GM12878 (cell line): ENCODE data around the gene FNTB.

Experiments
- CHD2 ChIP-seq: IDR thresholded peaks from 2 replicates; pipeline ENCODE4 v1.6.1; 2011; ENCODE audit warnings: low read depth, low read length, improper control_type of control experiment, borderline replicate concordance
- GATAD2B ChIP-seq: fragments of 450-650 bp; conservative IDR thresholded peaks from 2 replicates; pipeline ENCODE4 v1.6.1; 2017; ENCODE audit warnings: low read depth, mild to moderate bottlenecking, moderate library complexity
- JUNB ChIP-seq: IDR thresholded peaks from 2 replicates; pipeline ENCODE4 v1.6.1; 2016; ENCODE audit warnings: antibody characterized with exemption, mild to moderate bottlenecking
- POLR2A ChIP-seq: IDR thresholded peaks from 2 replicates; pipeline ENCODE4 v1.6.1; 2011; ENCODE audit warnings: low read depth, mild to moderate bottlenecking, low read length
- REST ChIP-seq: IDR thresholded peaks from 2 replicates; pipeline ENCODE4 v1.6.1; 2012; ENCODE audit warnings: mild to moderate bottlenecking, low read depth, low read length
- SREBF2 ChIP-seq: IDR thresholded peaks from 2 replicates; pipeline ENCODE4 v1.6.1; 2012; ENCODE audit warnings: mild to moderate bottlenecking, low read length
- ZBTB33 ChIP-seq: fragments of 450-650 bp; IDR thresholded peaks from 2 replicates; pipeline ENCODE4 v1.6.1; 2017; ENCODE audit warnings: mild to moderate bottlenecking
- TF ChIP-seq, protein P1 (sequence below), 3 experiments: IDR thresholded peaks in 2 of 3; conservative IDR thresholded peaks in 1 of 3; 2 replicates each; pipeline ENCODE4 v1.5.1; 2011; ENCODE audit warnings: low read depth in 3 of 3, low read length in 3 of 3, mild to moderate bottlenecking in 3 of 3, control low read depth in 2 of 3, moderate library complexity in 2 of 3, inconsistent platforms in 1 of 3, mixed read lengths in 1 of 3; ENCODE audit not compliant: control insufficient read depth in 2 of 3, insufficient read depth in 1 of 3; ENCODE audit errors: extremely low read depth in 1 of 3

DNA sequence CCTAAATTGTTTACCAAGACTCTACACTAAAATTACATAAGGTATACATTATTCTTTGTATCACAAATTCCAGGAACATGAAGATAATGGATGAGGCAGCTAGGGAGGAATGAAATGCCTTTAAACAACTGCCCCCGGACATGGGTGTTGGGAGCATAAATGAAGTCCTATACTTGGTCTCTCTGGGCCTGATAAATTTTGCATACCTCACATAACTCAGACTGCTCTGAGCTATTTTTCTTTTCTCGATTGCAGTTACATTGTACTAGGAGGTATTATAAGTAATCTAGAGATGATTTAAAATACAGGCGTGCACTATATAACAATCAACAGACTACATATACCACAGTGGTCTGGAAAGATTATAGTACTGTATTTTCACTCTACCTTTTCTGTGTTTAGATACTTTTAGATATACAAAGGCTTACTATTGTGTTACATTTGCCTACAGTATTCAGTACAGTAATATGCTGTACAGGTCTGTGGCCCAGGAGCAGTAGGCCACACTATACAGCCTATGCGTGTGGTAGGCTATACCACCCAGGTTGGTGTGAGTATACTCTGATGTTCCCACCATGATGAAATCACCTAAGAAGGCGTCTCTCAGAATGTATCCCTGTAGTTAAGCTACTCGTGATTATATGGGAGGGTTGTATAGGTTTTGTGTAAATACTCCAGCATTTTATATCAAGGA lies 14.3 kb downstream of the FNTB start:
- TF ChIP-seq GATAD2B, result no peak
- TF ChIP-seq SREBF2, result no peak
- TF ChIP-seq POLR2A, result no peak
- no peak for TF ChIP-seq CHD2
- TF ChIP-seq JUNB, result no peak
- TF ChIP-seq ZBTB33, result no peak
- no peak for TF ChIP-seq REST
- TF ChIP-seq, protein P1, sequence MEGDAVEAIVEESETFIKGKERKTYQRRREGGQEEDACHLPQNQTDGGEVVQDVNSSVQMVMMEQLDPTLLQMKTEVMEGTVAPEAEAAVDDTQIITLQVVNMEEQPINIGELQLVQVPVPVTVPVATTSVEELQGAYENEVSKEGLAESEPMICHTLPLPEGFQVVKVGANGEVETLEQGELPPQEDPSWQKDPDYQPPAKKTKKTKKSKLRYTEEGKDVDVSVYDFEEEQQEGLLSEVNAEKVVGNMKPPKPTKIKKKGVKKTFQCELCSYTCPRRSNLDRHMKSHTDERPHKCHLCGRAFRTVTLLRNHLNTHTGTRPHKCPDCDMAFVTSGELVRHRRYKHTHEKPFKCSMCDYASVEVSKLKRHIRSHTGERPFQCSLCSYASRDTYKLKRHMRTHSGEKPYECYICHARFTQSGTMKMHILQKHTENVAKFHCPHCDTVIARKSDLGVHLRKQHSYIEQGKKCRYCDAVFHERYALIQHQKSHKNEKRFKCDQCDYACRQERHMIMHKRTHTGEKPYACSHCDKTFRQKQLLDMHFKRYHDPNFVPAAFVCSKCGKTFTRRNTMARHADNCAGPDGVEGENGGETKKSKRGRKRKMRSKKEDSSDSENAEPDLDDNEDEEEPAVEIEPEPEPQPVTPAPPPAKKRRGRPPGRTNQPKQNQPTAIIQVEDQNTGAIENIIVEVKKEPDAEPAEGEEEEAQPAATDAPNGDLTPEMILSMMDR (IDR thresholded peaks at IDR 0.05 in 2 of 3, conservative IDR thresholded peaks at IDR 0.05 in 1 of 3; ENCODE audit: control insufficient read depth in 2 of 3, extremely low read depth in 1 of 3, insufficient read depth in 1 of 3, low read depth in 3 of 3, low read length in 3 of 3), result no peak
